H1 (cell line): ENCODE measurements around the gene CRYGD. TPM values are rescaled to one million over a fixed set of nuclear protein-coding genes. Genes with fewer than 3 reads are reported as not detected.
A peak's percentile ranks its signal among the peaks of the same experiment; 100 is the strongest.

Experiments
- CTCF ChIA-PET: fragments of 300-600 bp; sonication (Branson Sonifier 250); formaldehyde crosslinking; loops from one replicate; lab custom pipeline; 2021; ENCODE audit not compliant: partially characterized antibody; lab: Charles Lee
- POLR2A ChIA-PET: fragments of 300-600 bp; sonication (Branson Sonifier 250); formaldehyde crosslinking; loops from one replicate; lab custom pipeline; 2021; ENCODE audit warnings: inconsistent platforms; ENCODE audit not compliant: partially characterized antibody; lab: Charles Lee
- DNase-seq, 2 experiments: peaks; one replicate each; pipeline versions ENCODE4 v3.0.0 to v3.0.0-alpha.2; 2010 to 2022; ENCODE audit warnings: low spot score in 2 of 2, low read depth in 1 of 2, mixed read lengths in 1 of 2
- FAIRE-seq: peaks from 2 replicates; lab custom pipeline; 2011; peaks lifted over from hg19 to GRCh38; lab: Jason Lieb, UNC
- H2AFZ ChIP-seq: 2 replicates; pipeline ENCODE4 v1.8.1; 2012; ENCODE audit warnings: low read length, inconsistent platforms
- H2AK5ac ChIP-seq: 2 replicates; pipeline ENCODE4 v1.6.1; 2013; ENCODE audit warnings: low read depth, low read length
- H2BK120ac ChIP-seq: replicated peaks from 2 replicates; pipeline ENCODE3; 2013; ENCODE audit warnings: low read depth, low read length, inconsistent platforms
- H2BK12ac ChIP-seq: 2 replicates; pipeline ENCODE4 v1.6.1; 2013; ENCODE audit warnings: low read depth, low read length
- H2BK15ac ChIP-seq: 2 replicates; pipeline ENCODE4 v1.6.1; 2013; ENCODE audit warnings: low read length
- H2BK20ac ChIP-seq: 2 replicates; pipeline ENCODE4 v1.6.1; 2013; ENCODE audit warnings: low read length
- H2BK5ac ChIP-seq: 2 replicates; pipeline ENCODE4 v1.6.1; 2013; ENCODE audit warnings: low read depth, low read length
- H3K14ac ChIP-seq: 2 replicates; pipeline ENCODE4 v1.6.1; 2013; ENCODE audit warnings: inconsistent platforms; ENCODE audit not compliant: insufficient read length
- H3K18ac ChIP-seq: 2 replicates; pipeline ENCODE4 v1.6.1; 2013; ENCODE audit warnings: low read length; ENCODE audit errors: extremely low read depth
- H3K23ac ChIP-seq: 2 replicates; pipeline ENCODE4 v1.6.1; 2013; ENCODE audit warnings: inconsistent platforms; ENCODE audit not compliant: insufficient read length
- H3K23me2 ChIP-seq: 2 replicates; pipeline ENCODE4 v1.6.1; 2013; ENCODE audit warnings: low read depth, low read length
- H3K27ac ChIP-seq: 2 replicates; pipeline ENCODE4 v1.6.1; 2011; ENCODE audit warnings: low read depth, low read length, inconsistent platforms
- H3K27me3 ChIP-seq, 4 experiments: replicated peaks in 1 of 4; 1 replicate in 1 of 4; 2 replicates in 3 of 4; pipeline versions ENCODE4 v1.6.1 to v1.8.1; 2011 to 2013; ENCODE audit warnings: low read length in 3 of 4, mild to moderate bottlenecking in 3 of 4, inconsistent platforms in 2 of 4, mixed read lengths in 2 of 4, moderate library complexity in 1 of 4; ENCODE audit not compliant: control insufficient read depth in 3 of 4, insufficient read depth in 3 of 4; ENCODE audit errors: extremely low read depth in 1 of 4
- H3K36me3 ChIP-seq, 4 experiments: 2 replicates each; pipeline versions ENCODE4 v1.6.1 to v1.8.1; 2011 to 2013; ENCODE audit warnings: mild to moderate bottlenecking in 4 of 4, low read length in 3 of 4, moderate library complexity in 2 of 4, control low read depth in 1 of 4, inconsistent platforms in 1 of 4; ENCODE audit not compliant: insufficient read depth in 4 of 4, control insufficient read depth in 2 of 4
- H3K4ac ChIP-seq: replicated peaks from 2 replicates; pipeline ENCODE3; 2013; ENCODE audit warnings: low read length, low read depth, mixed read lengths, inconsistent platforms; ENCODE audit not compliant: insufficient read length
- H3K4me1 ChIP-seq, 4 experiments: replicated peaks in 1 of 4; 1 replicate in 1 of 4; 2 replicates in 3 of 4; pipeline versions ENCODE4 v1.6.1 to v1.8.1; 2011 to 2013; ENCODE audit warnings: low read length in 3 of 4, inconsistent platforms in 2 of 4, mixed read lengths in 1 of 4; ENCODE audit not compliant: insufficient read depth in 4 of 4, control insufficient read depth in 3 of 4
- H3K4me2 ChIP-seq, 2 experiments: 2 replicates each; pipeline versions ENCODE4 v1.6.1 to v1.8.1; 2011 to 2013; ENCODE audit warnings: low read depth in 2 of 2, low read length in 2 of 2, control low read depth in 1 of 2, inconsistent platforms in 1 of 2, mild to moderate bottlenecking in 1 of 2; ENCODE audit not compliant: insufficient read depth in 1 of 2
- H3K4me3 ChIP-seq, 4 experiments: fragments of 200-600, 300-600 bp in 1 of 4; sonication (generic), shearing (Covaris generic), sonication (Bioruptor Twin) in 1 of 4; 2 replicates each; pipeline versions ENCODE4 v1.5.1 to v1.8.1; 2011 to 2016; ENCODE audit warnings: low read length in 4 of 4, low read depth in 3 of 4, control low read depth in 2 of 4, inconsistent platforms in 2 of 4, mild to moderate bottlenecking in 2 of 4, mixed read lengths in 1 of 4, moderate library complexity in 1 of 4; ENCODE audit not compliant: insufficient read depth in 2 of 4; ENCODE audit errors: extremely low read depth in 1 of 4
- H3K56ac ChIP-seq: replicated peaks from 2 replicates; pipeline ENCODE3; 2013; ENCODE audit warnings: low read depth, mild to moderate bottlenecking, mixed read lengths, low read length, inconsistent platforms; ENCODE audit not compliant: insufficient read length
- H3K79me1 ChIP-seq: 2 replicates; pipeline ENCODE4 v1.6.1; 2013; ENCODE audit warnings: low read depth, low read length, control low read depth
- H3K79me2 ChIP-seq, 2 experiments: 2 replicates each; pipeline versions ENCODE4 v1.6.1 to v1.8.1; 2012 to 2013; ENCODE audit warnings: low read length in 2 of 2, mild to moderate bottlenecking in 2 of 2, inconsistent platforms in 1 of 2; ENCODE audit not compliant: insufficient read depth in 2 of 2, control insufficient read depth in 1 of 2
- H3K9ac ChIP-seq, 4 experiments: replicated peaks in 1 of 4; 1 replicate in 1 of 4; 2 replicates in 3 of 4; pipeline versions ENCODE4 v1.6.1 to v1.8.1; 2011 to 2013; ENCODE audit warnings: low read depth in 3 of 4, low read length in 3 of 4, control low read depth in 2 of 4, mild to moderate bottlenecking in 2 of 4, moderate library complexity in 2 of 4, inconsistent platforms in 1 of 4; ENCODE audit errors: extremely low read depth in 1 of 4
- H3K9me3 ChIP-seq, 2 experiments: 2 replicates each; pipeline versions ENCODE4 v1.6.1 to v1.8.1; 2012 to 2013; ENCODE audit warnings: mild to moderate bottlenecking in 2 of 2, moderate library complexity in 2 of 2, control low read depth in 1 of 2, inconsistent platforms in 1 of 2, low read depth in 1 of 2, low read length in 1 of 2, mixed read lengths in 1 of 2; ENCODE audit not compliant: insufficient read depth in 2 of 2
- H4K20me1 ChIP-seq, 2 experiments: replicated peaks in 1 of 2; 2 replicates each; pipeline versions ENCODE3 to v1.8.1; 2011 to 2013; ENCODE audit warnings: inconsistent platforms in 2 of 2, low read length in 2 of 2, mild to moderate bottlenecking in 1 of 2; ENCODE audit not compliant: insufficient read depth in 2 of 2, control insufficient read depth in 1 of 2
- H4K5ac ChIP-seq: 2 replicates; pipeline ENCODE4 v1.6.1; 2013; ENCODE audit warnings: low read length, low read depth, mixed read lengths, inconsistent platforms; ENCODE audit not compliant: insufficient read length
- H4K8ac ChIP-seq: 2 replicates; pipeline ENCODE4 v1.8.0; 2013; ENCODE audit warnings: mild to moderate bottlenecking, moderate library complexity, low read length, inconsistent platforms; ENCODE audit not compliant: insufficient read depth; ENCODE audit errors: extremely low read depth
- H4K91ac ChIP-seq: replicated peaks from 2 replicates; pipeline ENCODE3; 2013; ENCODE audit warnings: low read length, mixed read lengths, inconsistent platforms; ENCODE audit not compliant: insufficient read length
- BACH1 ChIP-seq: IDR thresholded peaks from 2 replicates; pipeline ENCODE4 v1.6.1; 2012; ENCODE audit warnings: low read length, improper control_type of control experiment
- CTCF ChIP-seq, 3 experiments: IDR thresholded peaks; 1 replicate in 2 of 3; 2 replicates in 1 of 3; pipeline versions ENCODE4 v1.5.1 to v1.6.1; 2011; ENCODE audit warnings: low read length in 3 of 3, mild to moderate bottlenecking in 3 of 3, inconsistent platforms in 2 of 3, low read depth in 1 of 3, moderate library complexity in 1 of 3; ENCODE audit not compliant: insufficient read depth in 1 of 3; ENCODE audit errors: control extremely low read depth in 1 of 3
- MAX ChIP-seq: IDR thresholded peaks from 2 replicates; pipeline ENCODE4 v1.6.1; 2012; ENCODE audit warnings: inconsistent platforms
- RAD21 ChIP-seq, 2 experiments: IDR thresholded peaks in 1 of 2; conservative IDR thresholded peaks in 1 of 2; 2 replicates each; pipeline ENCODE4 v1.6.1; 2011; ENCODE audit warnings: low read depth in 2 of 2, low read length in 2 of 2, improper control_type of control experiment in 1 of 2, inconsistent platforms in 1 of 2, mild to moderate bottlenecking in 1 of 2, moderate library complexity in 1 of 2
- RBBP5 ChIP-seq: IDR thresholded peaks from 2 replicates; pipeline ENCODE4 v1.7.1; 2012; ENCODE audit warnings: low read depth, mild to moderate bottlenecking, inconsistent platforms, low read length, moderate library complexity, borderline replicate concordance
- RXRA ChIP-seq: IDR thresholded peaks from 2 replicates; pipeline ENCODE4 v1.6.1; 2011; ENCODE audit warnings: low read depth, mild to moderate bottlenecking, low read length, moderate library complexity; ENCODE audit not compliant: insufficient read depth
- SP4 ChIP-seq: IDR thresholded peaks from 2 replicates; pipeline ENCODE4 v1.6.1; 2012; ENCODE audit warnings: low read length, inconsistent platforms
- SRF ChIP-seq: IDR thresholded peaks from 2 replicates; pipeline ENCODE4 v1.6.1; 2011; ENCODE audit warnings: mild to moderate bottlenecking, low read depth, low read length, moderate library complexity
- TAF1 ChIP-seq: IDR thresholded peaks from 2 replicates; pipeline ENCODE4 v1.6.1; 2011; ENCODE audit warnings: mild to moderate bottlenecking, low read depth, low read length
- WGBS, 2 experiments: shearing (Covaris generic) in 1 of 2; methylation state at CpG; one replicate each; pipeline versions ENCODE4 v1.1.6 to v1.1.7; 2013 to 2015; ENCODE audit warnings: low lambda C conversion rate in 2 of 2, mixed read lengths in 2 of 2, inconsistent platforms in 1 of 2, low coverage in 1 of 2, missing lambda C conversion rate in 1 of 2; ENCODE audit not compliant: insufficient replicate concordance in 2 of 2, insufficient coverage in 1 of 2, insufficient read length in 1 of 2; ENCODE audit errors: extremely low coverage in 1 of 2, missing lambda C conversion rate in 1 of 2; 5-methylcytosine and 5-hydroxymethylcytosine counted together
- polyA plus RNA-seq, 7 experiments: library from polyadenylated mRNA; depleted of rRNA in 3 of 7; stranded (reverse) in 5 of 7; unstranded in 2 of 7; fragments of >200 nt in 5 of 7; fragments of 200-250 nt in 2 of 7; gene quantifications; 1 replicate in 5 of 7; 2 replicates in 1 of 7; 4 replicates in 1 of 7; pipeline versions ENCODE4 v1.2.1 to v1.2.3, GENCODE V29; 2011 to 2013; ENCODE audit warnings: missing spikeins in 2 of 7, mixed read lengths in 2 of 7
- total RNA-seq: library from RNA; stranded (reverse); fragmentation: NEBNext Ultra II Directional; extraction: Animal tissue kit (Norgen Biotek cat#: 25700); gene quantifications from 2 replicates; pipeline ENCODE4 v1.2.1, GENCODE V29; 2021

Gene CRYGD
- total and polyA plus RNA-seq, 2 of the 8 experiments (the other 6 are each of a cell fraction or from before 2014, with no cell fraction given) = 2.9 to 7.1 TPM

- H3K56ac ChIP-seq = no peak overlapping the region
- no peaks in the 10 kb centered on the region; a peak in 1 of 7 replicates for H3K27me3 ChIP-seq
- H3K27ac ChIP-seq = no peak overlapping the region
- DNase-seq = no peak
- H2BK15ac ChIP-seq = peak overlapping the region; percentile 66; the same call in 1 of the 2 replicates
- ChIA-PET POLR2A (no interaction called here), CTCF (interaction anchor here (0.6 to 6.5 kb wide), 22 partner anchors 11 to 1169 kb away, joined by 3 to 56 read pairs (median 3); no protein-coding TSS in a partner anchor)
- H3K4ac ChIP-seq = no peak overlapping the region
- TF ChIP-seq SP4 = no peak
- no peak for TF ChIP-seq BACH1
- TF ChIP-seq RXRA = no peak
- TF ChIP-seq RBBP5 = no peak
- TF ChIP-seq MAX = no peak
- no peak for TF ChIP-seq SRF
- TF ChIP-seq TAF1 = no peak
- TF ChIP-seq CTCF (IDR thresholded peaks at IDR 0.05; ENCODE audit: control extremely low read depth in 1 of 3, insufficient read depth in 1 of 3, low read depth in 1 of 3, low read length in 3 of 3) = peak in 1 of 3 experiments; percentile 20; a peak in 1 of 4 replicates
- TF ChIP-seq RAD21 (IDR thresholded peaks at IDR 0.05 in 1 of 2, conservative IDR thresholded peaks at IDR 0.05 in 1 of 2; ENCODE audit: low read depth in 2 of 2, low read length in 2 of 2) = peak; percentile 32 to 46; a peak in 2 of 4 replicates
- no peaks in the 10 kb centered on the region for H3K79me1 ChIP-seq
- no peaks in the 10 kb centered on the region for H4K20me1 ChIP-seq
- no peak overlapping the region for H3K23ac ChIP-seq
- no peak overlapping the region for H4K91ac ChIP-seq
- H2AK5ac ChIP-seq = no peak overlapping the region
- H3K79me2 ChIP-seq = no peaks in the 10 kb centered on the region
- H3K14ac ChIP-seq = no peak overlapping the region
- H2BK5ac ChIP-seq = no peak overlapping the region
- H2BK20ac ChIP-seq = peak overlapping the region; percentile 9; the same call in 1 of the 2 replicates
- 98% methylated on average over 3 of the region's 3 CpGs; no CpG with 5 or more reads in 1 of the 2 experiments for WGBS, 2 experiments
- no peak overlapping the region for H3K4me2 ChIP-seq
- FAIRE-seq = no peak
- no peak overlapping the region; the same call in 1 of the 2 replicates for H2BK12ac ChIP-seq
- H3K4me3 ChIP-seq = no peak overlapping the region
- H3K36me3 ChIP-seq = no peaks in the 10 kb centered on the region
- H3K9me3 ChIP-seq = 0 out of 4 replicates have a peak, but pooled peaks cover 2 to 5% of the 10 kb centered on the region in 2 experiments
- no peak overlapping the region for H3K9ac ChIP-seq
- no peak overlapping the region for H4K5ac ChIP-seq
- 0 out of 7 replicates have a peak, but pooled peaks cover 0 to 3% (median 0%) of the 10 kb centered on the region in 4 experiments for H3K4me1 ChIP-seq
- H4K8ac ChIP-seq = no peak overlapping the region
- no peaks in the 10 kb centered on the region for H3K23me2 ChIP-seq
- no peak overlapping the region for H3K18ac ChIP-seq
- H2AFZ ChIP-seq = peak overlapping the region; percentile 2; the same call in 1 of the 2 replicates
- H2BK120ac ChIP-seq = no peak overlapping the region
Measured at GRCh38 chr2:208147759-208148158, 23.4 kb upstream of the CRYGD start.
